ENCODE data around the gene SPECC1.

Gene SPECC1

GRCh38 chr17:20063665-20064648, 54.8 kb downstream of the SPECC1 start:
- no peak overlapping the region for H3K4me2 ChIP-seq (ENCODE audit: low read length)
- no peak overlapping the region for H3K27ac ChIP-seq (ENCODE audit: low read depth, low read length, poor library complexity, severe bottlenecking)
- H3F3A ChIP-seq (ENCODE audit: insufficient read depth, low read length) = no peaks in the 10 kb centered on the region
- no peaks in the 10 kb centered on the region for H3K9me2 ChIP-seq (ENCODE audit: low read depth, low read length)
- H3K4me3 ChIP-seq (ENCODE audit: low read depth, low read length, poor library complexity, severe bottlenecking) = no peak overlapping the region
- no peaks in the 10 kb centered on the region for H3K4me1 ChIP-seq (ENCODE audit: insufficient read depth, low read length, severe bottlenecking)
- no peaks in the 10 kb centered on the region for H4K20me1 ChIP-seq (ENCODE audit: insufficient read depth, low read length)
- no peak overlapping the region for H2AFZ ChIP-seq (ENCODE audit: low read length)
- no peaks in the 10 kb centered on the region for H3K79me2 ChIP-seq (ENCODE audit: insufficient read depth, low read length)
- 0 out of 2 replicates have a peak, but pooled peaks cover 4% of the 10 kb centered on the region for H3K27me3 ChIP-seq (ENCODE audit: insufficient read depth, low read length)
- no peaks in the 10 kb centered on the region for H3K9me3 ChIP-seq (ENCODE audit: low read length)
- no peak overlapping the region for H3K9ac ChIP-seq (ENCODE audit: low read length)
- H3K36me3 ChIP-seq (ENCODE audit: insufficient read depth, low read length) = no peaks in the 10 kb centered on the region
- TF ChIP-seq CTCF (IDR thresholded peaks at IDR 0.05; ENCODE audit: low read length) = no peak
- TF ChIP-seq EZH2 (IDR thresholded peaks at IDR 0.05; ENCODE audit: borderline replicate concordance, low read length) = no peak

GRCh38 chr17:20066253-20066652, 57.1 kb downstream of the SPECC1 start:
- no peak overlapping the region for H3K4me3 ChIP-seq (ENCODE audit: low read depth, low read length, poor library complexity, severe bottlenecking)
- TF ChIP-seq EZH2 (IDR thresholded peaks at IDR 0.05; ENCODE audit: borderline replicate concordance, low read length) (no peak), CTCF (IDR thresholded peaks at IDR 0.05; ENCODE audit: low read length) (no peak)
- no peak overlapping the region for H3K27ac ChIP-seq (ENCODE audit: low read depth, low read length, poor library complexity, severe bottlenecking)
- no peaks in the 10 kb centered on the region for H3K79me2 ChIP-seq (ENCODE audit: insufficient read depth, low read length)
- H3K4me1 ChIP-seq (ENCODE audit: insufficient read depth, low read length, severe bottlenecking) = no peaks in the 10 kb centered on the region
- H3F3A ChIP-seq (ENCODE audit: insufficient read depth, low read length) = no peaks in the 10 kb centered on the region
- no peak overlapping the region for H3K4me2 ChIP-seq (ENCODE audit: low read length)
- H3K27me3 ChIP-seq (ENCODE audit: insufficient read depth, low read length) = 0 out of 2 replicates have a peak, but pooled peaks cover 4% of the 10 kb centered on the region
- H2AFZ ChIP-seq (ENCODE audit: low read length) = no peak overlapping the region
- no peaks in the 10 kb centered on the region for H3K36me3 ChIP-seq (ENCODE audit: insufficient read depth, low read length)
- H3K9me2 ChIP-seq (ENCODE audit: low read depth, low read length) = no peaks in the 10 kb centered on the region
- no peak overlapping the region for H3K9ac ChIP-seq (ENCODE audit: low read length)
- H3K9me3 ChIP-seq (ENCODE audit: low read length) = no peaks in the 10 kb centered on the region
- H4K20me1 ChIP-seq (ENCODE audit: insufficient read depth, low read length) = no peaks in the 10 kb centered on the region

GRCh38 chr17:20067711-20068110, 58.6 kb downstream of the SPECC1 start:
- Histone ChIP-seq H2AFZ (ENCODE audit: low read length) (no peak overlapping the region), H3F3A (ENCODE audit: insufficient read depth, low read length) (no peaks in the 10 kb centered on the region), H3K9ac (ENCODE audit: low read length) (no peak overlapping the region), H3K9me3 (ENCODE audit: low read length) (no peaks in the 10 kb centered on the region), H3K36me3 (ENCODE audit: insufficient read depth, low read length) (no peaks in the 10 kb centered on the region), H3K4me2 (ENCODE audit: low read length) (no peak overlapping the region), H3K4me3 (ENCODE audit: low read depth, low read length, poor library complexity, severe bottlenecking) (no peak overlapping the region), H3K9me2 (ENCODE audit: low read depth, low read length) (no peaks in the 10 kb centered on the region), H3K27ac (ENCODE audit: low read depth, low read length, poor library complexity, severe bottlenecking) (no peak overlapping the region), H3K27me3 (ENCODE audit: insufficient read depth, low read length) (0 out of 2 replicates have a peak, but pooled peaks cover 4% of the 10 kb centered on the region), H3K79me2 (ENCODE audit: insufficient read depth, low read length) (no peaks in the 10 kb centered on the region), H4K20me1 (ENCODE audit: insufficient read depth, low read length) (no peaks in the 10 kb centered on the region), H3K4me1 (ENCODE audit: insufficient read depth, low read length, severe bottlenecking) (no peaks in the 10 kb centered on the region)
- TF ChIP-seq EZH2 (IDR thresholded peaks at IDR 0.05; ENCODE audit: borderline replicate concordance, low read length) (no peak), CTCF (IDR thresholded peaks at IDR 0.05; ENCODE audit: low read length) (no peak)

Measured in OCI-LY1 (cell line).